ENCODE results near the gene SYNE1.

The SYNE1 gene

GRCh38 chr6:152212437-152212836 is 424.7 kb downstream of the SYNE1 start:
- no peak for DNase-seq

GRCh38 chr6:152209211-152209610 is 428.0 kb downstream of the SYNE1 start:
- no peak for DNase-seq

GRCh38 chr6:152207915-152208714 is 429.0 kb downstream of the SYNE1 start:
- no peak for DNase-seq

GRCh38 chr6:152206072-152206818 is 430.9 kb downstream of the SYNE1 start:
- DNase-seq: no peak

- no peak for DNase-seq
These were observed 432.6 kb downstream of the SYNE1 start for GRCh38 chr6:152204591-152204990.

DNA sequence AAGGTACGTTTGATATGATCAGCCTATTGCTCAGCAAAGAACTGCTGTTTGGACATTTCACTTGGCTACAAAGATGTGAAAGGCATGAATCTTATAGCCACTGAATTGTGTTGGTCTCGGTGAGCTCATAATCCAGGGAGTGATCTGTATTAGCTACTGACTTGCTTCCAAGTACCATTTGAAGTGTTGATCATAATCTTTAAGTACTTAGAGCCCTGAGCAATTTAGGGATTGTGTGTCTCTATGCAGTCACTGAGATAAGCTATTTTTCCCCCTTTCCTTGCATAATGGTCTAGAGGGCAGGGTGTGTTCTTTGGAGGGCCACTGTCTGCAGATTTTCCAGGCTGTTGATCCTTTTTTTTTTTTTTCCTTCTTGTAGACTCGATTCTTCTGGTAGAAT is 436.0 kb downstream of the SYNE1 start:
- no peak for DNase-seq

DNA sequence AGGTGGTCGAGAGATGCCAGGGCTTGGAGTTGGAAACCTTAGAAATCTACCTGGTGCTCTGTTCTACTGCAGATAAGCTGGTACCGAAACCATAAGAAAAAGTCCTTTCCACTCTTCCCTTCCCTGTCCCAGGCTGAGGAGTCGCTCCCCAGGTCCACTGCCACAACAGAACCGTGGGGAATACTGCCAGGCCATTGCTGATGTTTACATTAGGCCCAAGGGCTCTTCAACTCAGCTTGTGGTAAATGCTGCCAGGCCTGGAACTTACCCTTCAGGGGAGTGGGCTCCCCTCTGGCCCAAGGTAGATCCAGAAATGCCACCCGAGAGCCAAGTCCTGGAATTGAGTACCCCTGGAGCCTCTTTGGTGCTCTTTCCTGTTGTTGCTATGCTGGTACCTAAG is 441.3 kb downstream of the SYNE1 start:
- no peak for DNase-seq

DNA sequence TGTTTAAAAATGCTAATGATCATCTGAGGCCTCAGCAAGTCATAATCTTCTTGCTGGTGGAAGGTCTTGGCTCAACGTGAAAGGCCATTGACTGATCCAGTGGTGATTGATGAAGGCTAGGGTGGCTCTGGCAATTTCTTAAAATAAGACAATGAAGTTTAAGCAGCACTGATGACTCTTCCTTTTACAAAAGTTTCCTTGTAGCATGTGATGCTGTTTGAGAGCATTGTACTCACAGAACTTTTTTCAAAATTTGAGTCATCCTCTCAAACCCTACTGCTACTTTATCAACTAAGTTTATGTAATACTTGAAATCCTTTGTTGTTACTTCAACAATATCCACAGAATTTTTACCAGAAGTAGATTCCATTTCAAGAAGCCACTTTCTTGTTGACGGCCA is 447.4 kb downstream of the SYNE1 start:
- DNase-seq: no peak

DNA sequence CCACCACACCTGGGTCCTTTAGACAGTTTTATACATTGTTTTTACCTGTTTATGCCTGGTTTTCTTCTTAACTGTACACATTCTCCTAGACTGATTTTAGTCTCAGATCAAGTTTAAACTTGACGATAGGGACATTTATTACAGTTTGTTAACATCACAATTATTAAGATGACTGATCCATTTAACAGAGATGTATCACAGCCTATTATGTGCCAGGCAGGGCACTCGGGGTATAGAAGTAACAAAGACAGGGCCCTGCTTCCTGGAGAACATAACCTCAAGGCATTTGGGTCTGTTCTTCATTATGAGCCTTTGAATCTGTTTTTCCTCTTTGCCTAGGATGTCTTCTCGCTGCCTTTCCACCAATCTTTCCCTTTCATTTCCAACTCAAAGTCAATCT is 449.2 kb downstream of the SYNE1 start:
- no peak for DNase-seq

- DNase-seq: no peak
These were observed 450.3 kb downstream of the SYNE1 start for GRCh38 chr6:152186840-152187239.

DNA sequence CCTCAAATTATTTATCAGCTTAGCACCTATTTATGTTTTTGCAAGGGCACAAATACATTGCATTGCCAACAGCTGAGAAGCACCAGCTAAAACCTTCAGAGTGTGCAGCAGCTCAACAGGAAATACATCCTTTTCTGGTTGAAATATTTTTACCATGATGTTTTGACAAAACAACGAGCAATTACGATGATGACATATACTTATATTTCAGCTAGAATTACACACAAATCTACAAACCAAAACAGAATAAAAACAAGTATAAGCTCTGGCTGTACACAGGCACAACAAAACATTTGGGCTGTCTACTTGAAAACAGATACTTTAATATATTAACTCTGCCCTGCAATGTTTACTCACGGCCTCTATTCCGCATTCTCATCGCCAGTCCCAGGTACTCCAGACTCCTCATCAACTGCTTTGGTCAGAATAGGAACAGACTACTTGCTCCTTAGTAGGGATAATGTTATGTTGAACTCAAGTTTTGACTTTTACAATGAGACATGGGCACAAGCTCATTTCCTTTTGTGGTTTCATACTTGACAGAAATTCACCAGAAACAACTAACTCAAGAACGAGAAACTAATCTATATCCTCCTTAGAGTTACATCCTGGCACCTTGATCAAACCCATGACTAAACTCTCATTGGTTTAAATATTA is 452.1 kb downstream of the SYNE1 start:
- DNase-seq: no peak

GRCh38 chr6:152184573-152184916 is 452.6 kb downstream of the SYNE1 start:
- no peak for DNase-seq

DNA sequence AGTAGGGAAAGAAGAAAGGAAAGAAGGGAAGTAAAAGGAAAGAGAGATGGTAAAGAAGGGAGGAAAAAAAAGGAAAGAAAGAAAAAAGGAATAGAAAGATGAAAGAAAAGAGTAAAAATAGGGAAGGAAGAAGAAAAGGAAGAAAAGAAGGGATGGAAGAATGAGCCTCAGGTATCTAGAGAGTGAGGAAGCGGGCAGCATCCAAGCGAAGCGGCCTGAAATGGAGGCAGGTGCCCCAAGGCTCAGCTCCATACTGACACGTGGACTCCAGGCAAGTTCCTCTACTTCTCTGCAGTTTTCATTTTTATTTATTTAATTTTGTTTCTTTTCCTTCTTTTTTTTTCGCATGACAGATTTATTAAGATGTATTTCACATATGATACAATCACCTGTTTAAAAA is 456.6 kb downstream of the SYNE1 start:
- DNase-seq: no peak

DNA sequence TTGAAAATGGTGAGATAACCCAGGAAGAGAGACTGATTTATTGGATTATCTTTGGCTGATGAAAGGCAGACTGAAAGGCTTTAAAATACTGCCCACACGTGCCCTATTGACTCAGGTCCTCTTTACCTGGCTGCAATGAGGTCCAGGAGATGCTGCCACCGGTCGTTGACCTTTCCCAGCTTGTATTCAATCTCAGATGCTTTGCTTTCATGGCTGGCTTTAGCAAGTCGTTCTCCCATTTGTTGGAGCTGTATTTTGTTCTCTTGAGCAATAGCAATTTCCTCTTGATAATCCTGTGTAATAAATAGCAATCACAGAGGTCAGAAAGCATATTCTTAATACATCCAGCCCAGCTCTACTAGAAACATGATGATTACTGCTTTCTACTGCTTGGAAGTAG is 460.9 kb downstream of the SYNE1 start:
- DNase-seq: no peak

DNA sequence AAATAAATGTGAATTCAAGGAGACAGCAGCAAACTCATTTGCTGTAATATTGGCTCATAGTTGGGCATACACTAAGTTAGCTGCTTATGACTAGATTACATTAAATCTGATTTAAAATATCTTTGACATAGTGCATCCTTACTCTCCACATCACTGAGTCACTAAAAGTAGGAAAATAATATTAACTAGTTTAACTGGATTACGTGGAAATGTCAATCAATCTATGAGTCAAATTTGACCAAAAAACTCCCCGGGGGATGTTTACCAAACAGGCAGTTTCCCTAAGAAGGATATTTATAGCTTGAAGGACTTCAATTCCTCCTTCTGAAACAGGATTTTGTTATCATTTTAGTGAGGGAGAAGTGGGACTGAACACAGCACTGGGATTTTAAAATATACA is 463.2 kb downstream of the SYNE1 start:
- no peak for DNase-seq

DNA sequence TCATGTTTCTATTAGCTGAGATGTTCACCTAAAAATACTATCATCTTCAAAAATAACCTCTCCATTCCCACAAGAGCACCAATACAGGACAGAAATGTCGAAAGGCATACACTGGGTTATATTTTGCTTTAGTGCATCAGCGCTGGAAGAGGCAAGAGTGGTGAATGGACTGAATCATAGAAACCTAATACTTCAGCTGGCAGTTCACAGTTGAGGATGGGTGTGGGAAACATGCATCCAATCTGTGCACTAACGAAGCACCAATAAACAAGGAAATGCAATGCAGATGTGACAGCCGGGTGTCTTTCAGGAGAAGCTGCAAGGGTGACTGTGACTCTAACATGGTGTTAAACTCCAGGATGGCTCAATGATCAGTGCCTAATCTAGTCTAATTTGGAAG is 463.8 kb downstream of the SYNE1 start:
- DNase-seq: no peak

- DNase-seq: no peak
These were observed 466.2 kb downstream of the SYNE1 start for GRCh38 chr6:152170702-152171667.

- no peak for DNase-seq
These were observed 466.9 kb downstream of the SYNE1 start for GRCh38 chr6:152170313-152170701.

- DNase-seq: no peak
These were observed 469.2 kb downstream of the SYNE1 start for GRCh38 chr6:152167641-152168603.

DNA sequence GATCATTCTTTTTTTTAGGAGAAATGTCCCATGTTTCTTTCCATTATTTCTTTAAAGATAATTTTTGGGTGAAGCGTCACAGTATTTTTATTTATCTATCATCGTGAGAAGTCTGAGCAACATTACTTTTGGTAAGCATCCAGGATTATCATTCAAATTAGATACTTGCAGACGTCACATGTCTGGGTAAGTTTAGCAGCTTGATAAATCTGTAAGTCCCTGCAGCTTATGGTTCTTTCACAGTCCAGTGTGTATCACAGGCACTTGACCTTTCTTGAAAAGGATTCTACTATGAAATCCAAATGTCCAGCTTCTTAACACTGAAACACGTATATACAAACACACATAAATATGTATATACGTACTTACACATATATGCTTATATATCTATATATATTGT is 470.3 kb downstream of the SYNE1 start:
- DNase-seq: no peak

DNA sequence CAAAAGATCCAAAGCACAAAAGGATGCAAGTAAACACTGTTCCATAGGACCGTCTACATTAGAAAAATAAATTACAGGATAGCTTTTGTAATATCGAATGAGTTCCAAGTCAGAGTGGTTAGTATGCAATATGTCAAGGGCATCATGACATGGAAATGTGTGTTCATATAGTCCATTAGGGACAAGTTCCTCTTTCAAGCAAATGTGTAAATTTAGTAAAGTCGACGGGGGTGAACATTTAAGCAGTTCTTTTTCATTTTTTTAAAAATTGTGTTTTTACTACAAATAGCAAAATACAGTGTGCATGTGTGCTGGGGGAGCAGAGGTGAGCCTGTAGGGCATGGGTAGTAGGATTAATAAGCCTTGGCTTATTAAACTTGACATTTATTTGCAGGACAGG is 470.7 kb downstream of the SYNE1 start:
- no peak for DNase-seq

- no peak for DNase-seq
These were observed 472.2 kb downstream of the SYNE1 start for GRCh38 chr6:152164957-152165356.
